SU-DHL-6 (cell line): ENCODE results near the gene OXA1L.

Experiments used
- H2AFZ ChIP-seq: fragments of 200-600 bp; sonication (generic); 2 replicates; pipeline ENCODE4 v1.6.1; 2014; ENCODE audit warnings: low read depth, mild to moderate bottlenecking, moderate library complexity, mixed read lengths, antibody characterized with exemption, low read length; ENCODE audit not compliant: severe bottlenecking
- H3F3A ChIP-seq: fragments of 200-600 bp; shearing (Covaris generic); 2 replicates; pipeline ENCODE4 v1.6.0; 2016; ENCODE audit warnings: antibody characterized with exemption, mild to moderate bottlenecking; ENCODE audit not compliant: insufficient read depth
- H3K27ac ChIP-seq: fragments of 200-600 bp; sonication (generic); 2 replicates; pipeline ENCODE4 v1.5.1; 2016; ENCODE audit warnings: low read depth, mild to moderate bottlenecking, low read length, moderate library complexity, mixed read lengths
- H3K27me3 ChIP-seq: fragments of 200-600 bp; sonication (generic), shearing (Covaris generic); 2 replicates; pipeline ENCODE4 v1.6.0; 2014; ENCODE audit warnings: mild to moderate bottlenecking, low read length
- H3K36me3 ChIP-seq: fragments of 200-600 bp; sonication (generic); 2 replicates; pipeline ENCODE4 v1.6.1; 2014; ENCODE audit warnings: mild to moderate bottlenecking, low read length, mixed read lengths
- H3K4me2 ChIP-seq: fragments of 300-600, 200-600 bp; shearing (Covaris generic), sonication (generic); 2 replicates; pipeline ENCODE4 v1.6.0; 2014; ENCODE audit warnings: low read length, low read depth, mild to moderate bottlenecking; ENCODE audit not compliant: poor library complexity, severe bottlenecking
- H3K4me3 ChIP-seq: fragments of 200-600 bp; sonication (generic); 2 replicates; pipeline ENCODE4 v1.5.1; 2014; ENCODE audit warnings: antibody characterized with exemption, low read length, mild to moderate bottlenecking, mixed read lengths; ENCODE audit not compliant: insufficient read depth, poor library complexity, severe bottlenecking
- H3K79me2 ChIP-seq: fragments of 200-600 bp; sonication (generic); 2 replicates; pipeline ENCODE4 v1.6.1; 2014; ENCODE audit warnings: mild to moderate bottlenecking, low read length, moderate library complexity; ENCODE audit not compliant: insufficient read depth
- H3K9ac ChIP-seq: fragments of 200-600 bp; sonication (generic); 2 replicates; pipeline ENCODE4 v1.7.0; 2014; ENCODE audit warnings: mild to moderate bottlenecking, low read length
- H3K9me2 ChIP-seq: fragments of 200-600 bp; sonication (generic); replicated peaks from 2 replicates; pipeline ENCODE4 v1.6.1; 2014; ENCODE audit warnings: low read length; ENCODE audit not compliant: insufficient read depth
- H3K9me3 ChIP-seq: fragments of 200-600 bp; sonication (generic); 2 replicates; pipeline ENCODE4 v1.6.1; 2014; ENCODE audit warnings: low read length, mixed read lengths; ENCODE audit not compliant: insufficient read depth
- H4K20me1 ChIP-seq: fragments of 200-600 bp; sonication (generic); 2 replicates; pipeline ENCODE4 v1.6.1; 2014; ENCODE audit warnings: low read depth, mild to moderate bottlenecking, antibody characterized with exemption, low read length, moderate library complexity, mixed read lengths
- CTCF ChIP-seq: fragments of 200-600 bp; sonication (generic); IDR thresholded peaks from one replicate; pipeline ENCODE4 v1.5.1; 2017; ENCODE audit warnings: antibody characterized with exemption, mild to moderate bottlenecking, low read length, moderate library complexity; ENCODE audit not compliant: insufficient read depth, poor library complexity, severe bottlenecking
- EZH2phosphoT487 ChIP-seq: fragments of 200-600 bp; sonication (generic), shearing (Covaris generic); conservative IDR thresholded peaks from 2 replicates; pipeline ENCODE4 v1.6.1; 2018; ENCODE audit warnings: mild to moderate bottlenecking, antibody characterized with exemption, low read length, moderate library complexity, mixed read lengths

OXA1L gene

GRCh38 chr14:22808388-22809209 lies 42.1 kb downstream of the OXA1L start:
- no peaks in the 10 kb centered on the region; the same call in 1 of the 2 replicates for H3K79me2 ChIP-seq
- H3K4me3 ChIP-seq, result no peak overlapping the region
- no peaks in the 10 kb centered on the region for H3K9me2 ChIP-seq
- H3K4me2 ChIP-seq, result peak overlapping the region; percentile 35
- H3K36me3 ChIP-seq, result no peaks in the 10 kb centered on the region
- no peaks in the 10 kb centered on the region for H4K20me1 ChIP-seq
- TF ChIP-seq CTCF (no peak), EZH2phosphoT487 (no peak)
- peaks cover 17% of the 10 kb centered on the region for H3F3A ChIP-seq
- H2AFZ ChIP-seq, result no peak overlapping the region
- no peaks in the 10 kb centered on the region for H3K27me3 ChIP-seq
- H3K27ac ChIP-seq, result peak overlapping the region; percentile 66
- no peaks in the 10 kb centered on the region for H3K9me3 ChIP-seq
- peak overlapping the region; percentile 5; the same call in 1 of the 2 replicates for H3K9ac ChIP-seq

- peaks cover 6% of the 10 kb centered on the region; the same call in 1 of the 2 replicates for H3K79me2 ChIP-seq
- peak overlapping the region; percentile 72 for H3K4me2 ChIP-seq
- H3K9me2 ChIP-seq, result no peaks in the 10 kb centered on the region
- peak overlapping the region; percentile 83 for H3K27ac ChIP-seq
- no peaks in the 10 kb centered on the region for H3K9me3 ChIP-seq
- no peaks in the 10 kb centered on the region for H4K20me1 ChIP-seq
- no peak for TF ChIP-seq EZH2phosphoT487
- TF ChIP-seq CTCF, result no peak
- H2AFZ ChIP-seq, result no peak overlapping the region
- peak overlapping the region; percentile 11 for H3K9ac ChIP-seq
- H3K4me3 ChIP-seq, result peak overlapping the region; percentile 23
- no peaks in the 10 kb centered on the region for H3K36me3 ChIP-seq
- peaks cover 20% of the 10 kb centered on the region for H3F3A ChIP-seq
- no peaks in the 10 kb centered on the region for H3K27me3 ChIP-seq
Measured at GRCh38 chr14:22811722-22812121, 45.2 kb downstream of the OXA1L start.

- Histone ChIP-seq H4K20me1 (no peaks in the 10 kb centered on the region), H3K27me3 (no peaks in the 10 kb centered on the region), H3K4me3 (peak overlapping the region; percentile 38), H3K9me3 (no peaks in the 10 kb centered on the region), H3K79me2 (peaks cover 6% of the 10 kb centered on the region; the same call in 1 of the 2 replicates), H2AFZ (no peak overlapping the region), H3F3A (peaks cover 22% of the 10 kb centered on the region), H3K36me3 (no peaks in the 10 kb centered on the region), H3K9ac (peak overlapping the region; percentile 51), H3K27ac (peak overlapping the region; percentile 83), H3K9me2 (no peaks in the 10 kb centered on the region), H3K4me2 (peak overlapping the region; percentile 72)
- TF ChIP-seq EZH2phosphoT487 (no peak), CTCF (no peak)
Measured at GRCh38 chr14:22812744-22813143, 46.3 kb downstream of the OXA1L start.
